ENCODE measurements around the gene ZNF155. TPM values are rescaled to one million over a fixed set of nuclear protein-coding genes. Genes with fewer than 3 reads are reported as not detected.

The ZNF155 gene
- total and polyA plus RNA-seq, 4 donors, result 1.7 to 5.5 (median 2.9) TPM

DNA sequence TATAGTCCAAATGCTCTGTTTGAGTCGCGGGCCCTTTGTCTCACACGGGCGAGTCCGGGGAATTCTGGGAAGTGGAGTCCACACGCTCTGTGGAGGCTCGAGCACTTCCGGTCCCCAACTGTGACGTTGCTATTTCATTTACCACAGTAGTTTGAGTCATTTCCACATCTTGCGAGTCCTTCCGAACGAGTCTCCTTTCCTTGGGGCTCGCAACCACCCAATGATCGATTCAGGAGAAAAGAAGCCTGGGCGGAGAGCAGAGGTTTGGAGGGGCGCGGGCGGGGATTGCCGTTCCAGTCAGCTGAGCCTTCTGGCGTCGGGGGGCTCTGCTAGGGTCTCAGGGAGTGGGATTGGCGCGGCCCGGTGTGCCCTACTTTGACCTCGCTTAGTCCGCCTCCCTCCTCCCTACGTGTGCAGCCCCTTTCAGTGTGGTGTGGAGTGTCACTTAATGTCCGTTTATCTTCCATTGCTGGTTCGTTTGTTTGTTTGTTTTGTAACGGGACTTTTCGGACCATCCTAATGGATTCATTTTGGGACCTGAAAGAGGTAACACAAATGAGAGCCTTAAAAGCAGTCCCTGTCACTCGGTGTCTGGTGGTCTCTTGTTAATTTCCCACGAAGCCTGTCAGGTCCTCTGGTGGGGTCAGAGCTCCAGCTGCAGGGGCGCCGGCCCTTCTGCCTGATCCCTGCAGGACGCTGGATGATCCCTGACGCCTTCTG is 41.4 kb downstream of the ZNF155 start, which contains the start of gene ZNF222:
TSS of gene ZNF222 (plus strand) at position 163 of the 720 bp plus-strand sequence. CDS start at position 221, 58 bp downstream.
- Histone ChIP-seq H3K27me3 (ENCODE audit: control insufficient read depth in 4 of 4, insufficient read depth in 4 of 4, low read length in 3 of 4) (peaks cover 0 to 5% (median 0%) of the 10 kb centered on the region in 4 donors), H3K9ac (ENCODE audit: low read depth in 1 of 2, low read length in 2 of 2) (peak within 1 kb of the TSS; percentile 32 to 43), H3K27ac (ENCODE audit: low read depth in 1 of 2, low read length in 2 of 2) (no peak within 1 kb of the TSS), H3K36me3 (ENCODE audit: control insufficient read depth in 4 of 4, insufficient read depth in 3 of 4, low read depth in 1 of 4, low read length in 3 of 4) (peaks cover 7 to 38% (median 37%) of the 10 kb centered on the region in 4 donors), H3K9me3 (ENCODE audit: control insufficient read depth in 4 of 4, low read length in 3 of 4) (peaks cover 12 to 59% (median 34%) of the 10 kb centered on the region in 4 donors), H3K4me3 (ENCODE audit: low read depth in 1 of 3, low read length in 3 of 3) (peak within 1 kb of the TSS; percentile 83 to 96 (median 92)), H3K4me1 (ENCODE audit: control insufficient read depth in 4 of 4, insufficient read depth in 4 of 4, low read length in 3 of 4) (peaks cover 0 to 11% (median 7%) of the 10 kb centered on the region in 4 donors)
- WGBS, result 1% methylated on average over 37 of the region's 37 CpGs
- peak; percentile 57 for TF ChIP-seq YY1 (IDR thresholded peaks at IDR 0.05)
- TF ChIP-seq TAF1 (conservative IDR thresholded peaks at IDR 0.05), result no peak
- no peak for TF ChIP-seq EGR1 (IDR thresholded peaks at IDR 0.05; ENCODE audit: low read depth in 2 of 2)
- TF ChIP-seq, protein P1, sequence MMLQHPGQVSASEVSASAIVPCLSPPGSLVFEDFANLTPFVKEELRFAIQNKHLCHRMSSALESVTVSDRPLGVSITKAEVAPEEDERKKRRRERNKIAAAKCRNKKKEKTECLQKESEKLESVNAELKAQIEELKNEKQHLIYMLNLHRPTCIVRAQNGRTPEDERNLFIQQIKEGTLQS (IDR thresholded peaks at IDR 0.05), result no peak
- peak in 1 of 2 donors; percentile 37 for TF ChIP-seq HNF4A (conservative IDR thresholded peaks at IDR 0.05)
- peak in 1 of 2 donors; percentile 19 for TF ChIP-seq RAD21 (IDR thresholded peaks at IDR 0.05)
- TF ChIP-seq, protein P2, sequence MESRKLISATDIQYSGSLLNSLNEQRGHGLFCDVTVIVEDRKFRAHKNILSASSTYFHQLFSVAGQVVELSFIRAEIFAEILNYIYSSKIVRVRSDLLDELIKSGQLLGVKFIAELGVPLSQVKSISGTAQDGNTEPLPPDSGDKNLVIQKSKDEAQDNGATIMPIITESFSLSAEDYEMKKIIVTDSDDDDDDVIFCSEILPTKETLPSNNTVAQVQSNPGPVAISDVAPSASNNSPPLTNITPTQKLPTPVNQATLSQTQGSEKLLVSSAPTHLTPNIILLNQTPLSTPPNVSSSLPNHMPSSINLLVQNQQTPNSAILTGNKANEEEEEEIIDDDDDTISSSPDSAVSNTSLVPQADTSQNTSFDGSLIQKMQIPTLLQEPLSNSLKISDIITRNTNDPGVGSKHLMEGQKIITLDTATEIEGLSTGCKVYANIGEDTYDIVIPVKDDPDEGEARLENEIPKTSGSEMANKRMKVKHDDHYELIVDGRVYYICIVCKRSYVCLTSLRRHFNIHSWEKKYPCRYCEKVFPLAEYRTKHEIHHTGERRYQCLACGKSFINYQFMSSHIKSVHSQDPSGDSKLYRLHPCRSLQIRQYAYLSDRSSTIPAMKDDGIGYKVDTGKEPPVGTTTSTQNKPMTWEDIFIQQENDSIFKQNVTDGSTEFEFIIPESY (IDR thresholded peaks at IDR 0.05), result peak; percentile 64
- peak; percentile 81 to 95 for TF ChIP-seq GABPA (IDR thresholded peaks at IDR 0.05 in 1 of 2, conservative IDR thresholded peaks at IDR 0.05 in 1 of 2)
- no peak for TF ChIP-seq RXRA (IDR thresholded peaks at IDR 0.05)
- TF ChIP-seq, protein P3, sequence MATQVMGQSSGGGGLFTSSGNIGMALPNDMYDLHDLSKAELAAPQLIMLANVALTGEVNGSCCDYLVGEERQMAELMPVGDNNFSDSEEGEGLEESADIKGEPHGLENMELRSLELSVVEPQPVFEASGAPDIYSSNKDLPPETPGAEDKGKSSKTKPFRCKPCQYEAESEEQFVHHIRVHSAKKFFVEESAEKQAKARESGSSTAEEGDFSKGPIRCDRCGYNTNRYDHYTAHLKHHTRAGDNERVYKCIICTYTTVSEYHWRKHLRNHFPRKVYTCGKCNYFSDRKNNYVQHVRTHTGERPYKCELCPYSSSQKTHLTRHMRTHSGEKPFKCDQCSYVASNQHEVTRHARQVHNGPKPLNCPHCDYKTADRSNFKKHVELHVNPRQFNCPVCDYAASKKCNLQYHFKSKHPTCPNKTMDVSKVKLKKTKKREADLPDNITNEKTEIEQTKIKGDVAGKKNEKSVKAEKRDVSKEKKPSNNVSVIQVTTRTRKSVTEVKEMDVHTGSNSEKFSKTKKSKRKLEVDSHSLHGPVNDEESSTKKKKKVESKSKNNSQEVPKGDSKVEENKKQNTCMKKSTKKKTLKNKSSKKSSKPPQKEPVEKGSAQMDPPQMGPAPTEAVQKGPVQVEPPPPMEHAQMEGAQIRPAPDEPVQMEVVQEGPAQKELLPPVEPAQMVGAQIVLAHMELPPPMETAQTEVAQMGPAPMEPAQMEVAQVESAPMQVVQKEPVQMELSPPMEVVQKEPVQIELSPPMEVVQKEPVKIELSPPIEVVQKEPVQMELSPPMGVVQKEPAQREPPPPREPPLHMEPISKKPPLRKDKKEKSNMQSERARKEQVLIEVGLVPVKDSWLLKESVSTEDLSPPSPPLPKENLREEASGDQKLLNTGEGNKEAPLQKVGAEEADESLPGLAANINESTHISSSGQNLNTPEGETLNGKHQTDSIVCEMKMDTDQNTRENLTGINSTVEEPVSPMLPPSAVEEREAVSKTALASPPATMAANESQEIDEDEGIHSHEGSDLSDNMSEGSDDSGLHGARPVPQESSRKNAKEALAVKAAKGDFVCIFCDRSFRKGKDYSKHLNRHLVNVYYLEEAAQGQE (IDR thresholded peaks at IDR 0.05), result no peak
- no peak for TF ChIP-seq FOXA2 (IDR thresholded peaks at IDR 0.05)
- TF ChIP-seq, protein P4, sequence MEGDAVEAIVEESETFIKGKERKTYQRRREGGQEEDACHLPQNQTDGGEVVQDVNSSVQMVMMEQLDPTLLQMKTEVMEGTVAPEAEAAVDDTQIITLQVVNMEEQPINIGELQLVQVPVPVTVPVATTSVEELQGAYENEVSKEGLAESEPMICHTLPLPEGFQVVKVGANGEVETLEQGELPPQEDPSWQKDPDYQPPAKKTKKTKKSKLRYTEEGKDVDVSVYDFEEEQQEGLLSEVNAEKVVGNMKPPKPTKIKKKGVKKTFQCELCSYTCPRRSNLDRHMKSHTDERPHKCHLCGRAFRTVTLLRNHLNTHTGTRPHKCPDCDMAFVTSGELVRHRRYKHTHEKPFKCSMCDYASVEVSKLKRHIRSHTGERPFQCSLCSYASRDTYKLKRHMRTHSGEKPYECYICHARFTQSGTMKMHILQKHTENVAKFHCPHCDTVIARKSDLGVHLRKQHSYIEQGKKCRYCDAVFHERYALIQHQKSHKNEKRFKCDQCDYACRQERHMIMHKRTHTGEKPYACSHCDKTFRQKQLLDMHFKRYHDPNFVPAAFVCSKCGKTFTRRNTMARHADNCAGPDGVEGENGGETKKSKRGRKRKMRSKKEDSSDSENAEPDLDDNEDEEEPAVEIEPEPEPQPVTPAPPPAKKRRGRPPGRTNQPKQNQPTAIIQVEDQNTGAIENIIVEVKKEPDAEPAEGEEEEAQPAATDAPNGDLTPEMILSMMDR (IDR thresholded peaks at IDR 0.05; ENCODE audit: low read depth, low read length, missing input control), result no peak
- no peak for TF ChIP-seq FOXA1 (IDR thresholded peaks at IDR 0.05)
- no peak for TF ChIP-seq HNF4G (IDR thresholded peaks at IDR 0.05)
- no peak for TF ChIP-seq NR2F2 (IDR thresholded peaks at IDR 0.05)
- DNase-seq (ENCODE audit: low spot score), result peak; percentile 76

Measured in liver (tissue), 9 donors.